ENCODE measurements around the gene STPG1.

Gene STPG1

DNA sequence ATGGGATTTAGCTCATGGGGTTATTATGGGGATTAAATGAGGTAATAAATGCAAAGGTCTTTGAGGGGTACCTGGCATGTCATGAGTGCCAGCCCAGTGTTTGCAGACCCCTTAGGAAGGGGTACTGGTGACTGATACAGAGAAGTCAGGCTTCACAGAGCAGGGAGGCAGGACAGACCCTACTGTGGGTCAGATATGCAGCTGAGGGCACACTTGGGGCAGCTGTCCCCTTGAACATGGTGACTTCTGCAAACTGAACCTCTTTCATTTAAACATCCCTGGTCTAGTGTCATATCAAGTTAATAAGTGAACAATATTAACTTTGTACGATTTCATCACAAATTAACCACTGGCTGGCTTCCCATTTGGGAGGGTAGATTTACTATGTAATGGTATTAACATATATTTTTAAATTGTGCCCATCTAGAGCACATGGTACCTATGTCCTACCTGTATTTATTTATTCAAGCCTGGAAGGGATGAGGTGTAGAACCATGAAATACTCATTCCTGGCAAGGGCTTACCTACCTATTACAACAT lies 25.9 kb downstream of the STPG1 start:
- H3K27ac ChIP-seq: no peak overlapping the region
- no peak for TF ChIP-seq ZFX (IDR thresholded peaks at IDR 0.05; ENCODE audit: borderline replicate concordance)
- TF ChIP-seq, protein P1, sequence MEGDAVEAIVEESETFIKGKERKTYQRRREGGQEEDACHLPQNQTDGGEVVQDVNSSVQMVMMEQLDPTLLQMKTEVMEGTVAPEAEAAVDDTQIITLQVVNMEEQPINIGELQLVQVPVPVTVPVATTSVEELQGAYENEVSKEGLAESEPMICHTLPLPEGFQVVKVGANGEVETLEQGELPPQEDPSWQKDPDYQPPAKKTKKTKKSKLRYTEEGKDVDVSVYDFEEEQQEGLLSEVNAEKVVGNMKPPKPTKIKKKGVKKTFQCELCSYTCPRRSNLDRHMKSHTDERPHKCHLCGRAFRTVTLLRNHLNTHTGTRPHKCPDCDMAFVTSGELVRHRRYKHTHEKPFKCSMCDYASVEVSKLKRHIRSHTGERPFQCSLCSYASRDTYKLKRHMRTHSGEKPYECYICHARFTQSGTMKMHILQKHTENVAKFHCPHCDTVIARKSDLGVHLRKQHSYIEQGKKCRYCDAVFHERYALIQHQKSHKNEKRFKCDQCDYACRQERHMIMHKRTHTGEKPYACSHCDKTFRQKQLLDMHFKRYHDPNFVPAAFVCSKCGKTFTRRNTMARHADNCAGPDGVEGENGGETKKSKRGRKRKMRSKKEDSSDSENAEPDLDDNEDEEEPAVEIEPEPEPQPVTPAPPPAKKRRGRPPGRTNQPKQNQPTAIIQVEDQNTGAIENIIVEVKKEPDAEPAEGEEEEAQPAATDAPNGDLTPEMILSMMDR (IDR thresholded peaks at IDR 0.05): no peak

DNA sequence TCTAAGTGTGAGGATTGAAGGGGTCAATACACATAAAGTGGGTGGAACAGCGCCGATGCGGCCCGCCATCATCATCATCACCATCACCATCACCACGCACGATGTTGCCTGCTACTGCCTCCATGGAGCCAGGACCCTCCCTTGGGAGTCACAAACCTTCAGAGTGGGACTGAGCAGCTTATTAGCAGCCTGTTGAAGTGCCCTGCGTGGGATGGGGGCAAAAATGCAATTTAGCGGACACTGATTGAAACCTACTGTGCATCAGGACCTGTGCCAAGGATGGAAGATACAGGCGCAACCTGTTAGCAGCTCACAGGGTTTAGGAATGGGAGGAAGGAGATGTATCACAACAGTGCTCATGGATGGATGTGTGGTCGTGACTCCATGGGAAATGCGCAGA lies 26.7 kb downstream of the STPG1 start:
- no peak overlapping the region for H3K27ac ChIP-seq
- TF ChIP-seq ZFX (IDR thresholded peaks at IDR 0.05; ENCODE audit: borderline replicate concordance): no peak
- TF ChIP-seq, protein P1 (IDR thresholded peaks at IDR 0.05): no peak

DNA sequence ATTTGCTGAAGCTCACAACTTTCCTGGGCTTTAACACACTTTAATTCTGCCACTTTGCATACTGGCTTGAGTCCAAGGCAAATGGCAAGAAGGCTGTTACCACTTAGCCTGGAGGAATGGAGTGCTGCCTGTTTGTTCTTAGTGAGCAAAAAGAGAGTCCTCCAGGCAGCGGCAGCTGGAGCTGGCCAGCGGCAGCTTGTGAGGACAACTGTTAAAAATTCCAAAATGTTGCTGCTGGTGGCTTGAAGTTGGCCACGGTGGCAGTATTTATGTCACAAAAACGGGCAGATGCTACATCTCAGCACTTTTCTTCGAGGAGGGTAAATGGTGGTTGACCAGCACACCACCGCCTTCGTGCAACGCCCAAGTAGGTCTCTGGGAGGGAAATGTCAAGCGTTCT lies 27.3 kb downstream of the STPG1 start:
- no peak overlapping the region for H3K27ac ChIP-seq
- TF ChIP-seq, protein P1 (IDR thresholded peaks at IDR 0.05): no peak
- TF ChIP-seq ZFX (IDR thresholded peaks at IDR 0.05; ENCODE audit: borderline replicate concordance): no peak

DNA sequence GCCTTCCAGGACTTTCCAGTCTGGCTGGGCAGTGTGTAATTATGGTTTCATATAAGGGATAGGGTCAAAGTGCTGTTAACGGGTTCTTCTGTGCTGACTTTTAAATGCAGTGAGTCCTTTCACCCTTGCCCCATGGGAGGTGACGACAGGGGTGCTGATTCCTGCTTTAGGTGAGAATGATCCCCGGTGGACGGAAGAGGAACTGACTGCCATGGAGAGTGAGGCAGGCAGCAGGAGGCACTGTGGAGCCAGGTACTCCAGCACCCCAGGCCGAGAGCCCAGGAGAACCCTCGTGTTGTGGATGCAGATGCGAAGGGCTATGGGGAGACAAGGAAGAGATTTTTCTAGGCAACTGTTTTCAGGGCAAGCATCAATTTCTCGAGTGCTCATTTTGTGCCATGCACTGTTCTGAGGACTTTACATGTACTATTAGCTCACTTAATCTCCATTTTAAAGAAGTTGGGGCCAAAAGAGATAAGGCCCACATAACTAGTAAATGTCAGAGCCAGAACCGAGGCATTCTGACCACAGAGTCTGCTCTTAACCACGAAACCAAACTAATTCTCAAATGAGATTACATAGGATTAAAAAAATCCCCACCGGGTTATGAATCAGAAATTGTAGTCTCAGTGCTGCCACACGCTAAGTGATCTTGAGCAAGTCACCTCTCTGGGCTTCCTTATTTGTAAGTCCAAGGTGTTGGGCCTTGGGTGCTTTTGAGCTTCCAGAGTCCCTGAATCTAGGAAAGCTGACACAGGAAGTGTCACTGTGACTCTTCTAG lies 28.2 kb downstream of the STPG1 start:
- no peak overlapping the region for H3K27ac ChIP-seq

DNA sequence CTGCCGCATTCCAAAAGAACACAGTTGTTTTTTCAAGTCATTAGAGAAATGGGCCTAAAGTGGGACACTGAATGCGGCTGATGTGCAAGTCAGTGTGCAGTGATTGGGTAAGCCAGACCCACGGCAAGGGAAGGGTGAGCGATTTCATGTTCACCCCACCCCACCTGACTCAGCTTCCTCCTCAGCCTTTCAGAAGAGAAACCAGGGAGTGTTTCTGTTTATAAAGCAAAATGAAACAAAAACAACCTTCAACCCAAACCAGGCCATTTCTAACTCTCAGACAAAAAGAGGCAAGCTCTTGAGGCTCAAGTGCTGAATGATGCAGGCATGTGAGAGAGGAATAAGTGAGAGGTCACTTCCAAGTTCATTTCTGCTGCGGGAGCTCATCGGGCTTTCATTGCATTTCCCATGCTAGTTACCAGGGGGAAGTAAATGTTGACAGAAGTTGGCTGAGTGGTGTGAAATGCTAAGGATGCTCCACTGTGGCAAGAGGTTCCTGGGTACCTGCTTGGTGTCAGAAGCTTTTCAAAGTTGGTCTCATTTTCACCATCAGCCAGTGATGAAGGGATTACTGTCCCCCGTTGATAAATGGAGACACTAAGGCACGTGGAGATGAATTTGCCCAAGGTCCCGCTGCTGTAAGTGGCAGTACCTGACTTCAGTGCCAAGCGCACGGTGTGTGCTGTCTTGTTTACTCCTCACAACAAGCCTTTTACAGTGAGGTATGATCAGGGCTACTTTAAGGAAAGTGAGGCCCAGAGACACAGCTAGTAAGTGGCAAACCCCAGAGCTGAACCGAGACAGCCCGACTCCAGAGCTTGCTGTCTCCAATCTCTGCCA lies 29.1 kb downstream of the STPG1 start:
- no peak overlapping the region for H3K27ac ChIP-seq
- TF ChIP-seq, protein P1 (IDR thresholded peaks at IDR 0.05): no peak
- TF ChIP-seq ZFX (IDR thresholded peaks at IDR 0.05; ENCODE audit: borderline replicate concordance): no peak

More for the DNA sequence above, 28.2 kb downstream of the STPG1 start:
- TF ChIP-seq, protein P1 (IDR thresholded peaks at IDR 0.05): peak; percentile 54
- TF ChIP-seq ZFX (IDR thresholded peaks at IDR 0.05; ENCODE audit: borderline replicate concordance): no peak

DNA sequence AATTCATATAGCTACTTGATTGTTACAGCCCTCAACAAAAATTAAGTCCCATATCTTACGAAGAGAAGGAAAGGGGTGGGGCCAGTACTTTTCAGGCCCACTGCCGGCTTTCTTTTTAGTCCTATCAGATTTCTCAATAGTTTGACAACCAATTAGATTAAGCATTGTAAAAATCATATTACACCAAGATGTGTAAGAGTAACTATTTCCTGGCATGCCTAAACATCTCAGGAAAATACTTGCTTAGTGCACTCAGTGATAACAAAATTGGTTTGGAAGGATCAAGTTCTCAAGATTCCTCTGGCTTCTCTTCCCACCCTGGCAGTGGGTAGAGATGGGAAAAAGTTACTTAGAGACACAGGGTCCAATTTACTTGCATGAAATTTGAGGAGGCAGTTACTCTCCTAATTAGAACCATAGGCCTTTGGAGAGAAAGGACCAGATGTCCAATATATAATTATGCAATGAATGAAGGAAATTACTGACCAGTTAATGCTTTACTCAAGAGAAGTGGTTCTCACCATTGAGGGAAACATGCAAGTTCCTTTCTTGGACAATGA lies 30.1 kb downstream of the STPG1 start:
- H3K27ac ChIP-seq: no peak overlapping the region

More for the DNA sequence above, 30.1 kb downstream of the STPG1 start:
- TF ChIP-seq, protein P1 (IDR thresholded peaks at IDR 0.05): no peak
- no peak for TF ChIP-seq ZFX (IDR thresholded peaks at IDR 0.05; ENCODE audit: borderline replicate concordance)
